SK-N-MC (cell line): Measurements from ENCODE around the gene PALS1.

Experiments
- DNase-seq: peaks from one replicate; pipeline ENCODE4 v3.0.0-alpha.2; 2011; ENCODE audit warnings: low read depth, low spot score
- H3K27ac ChIP-seq: fragments of 200-600 bp; sonication (generic); 2 replicates; pipeline ENCODE4 v1.5.1; 2016; ENCODE audit warnings: mixed run types
- H3K36me3 ChIP-seq: fragments of 200-600 bp; sonication (generic); 2 replicates; pipeline ENCODE4 v1.6.1; 2017; ENCODE audit warnings: antibody characterized with exemption, low read length, mixed read lengths; ENCODE audit not compliant: insufficient read depth
- H3K4me3 ChIP-seq: fragments of 200-600 bp; sonication (generic); 2 replicates; pipeline ENCODE4 v1.5.1; 2016
- H3K9ac ChIP-seq: fragments of 200-600 bp; sonication (generic); 2 replicates; pipeline ENCODE4 v1.8.0; 2017; ENCODE audit warnings: mixed run types, mixed read lengths; ENCODE audit not compliant: insufficient read length
- H3K9me3 ChIP-seq: fragments of 200-600 bp; sonication (generic); 2 replicates; pipeline ENCODE4 v1.6.1; 2017; ENCODE audit warnings: low read depth, mild to moderate bottlenecking, antibody characterized with exemption, low read length, moderate library complexity, mixed read lengths
- EZH2 ChIP-seq: fragments of 200-600 bp; sonication (generic); IDR thresholded peaks from one replicate; pipeline ENCODE4 v1.6.1; 2017; ENCODE audit warnings: antibody characterized with exemption
- FOXP2 ChIP-seq: optimal IDR thresholded peaks from 2 replicates; pipeline ENCODE3; 2011; ENCODE audit warnings: mild to moderate bottlenecking, moderate library complexity; ENCODE audit not compliant: insufficient read depth; ENCODE audit errors: extremely low read length, control extremely low read depth
- POLR2AphosphoS5 ChIP-seq: IDR thresholded peaks from 2 replicates; pipeline ENCODE4 v1.6.1; 2012; ENCODE audit warnings: mild to moderate bottlenecking, low read depth, low read length, borderline replicate concordance

PALS1 gene

GRCh38 chr14:67221982-67222328 lies 19.3 kb upstream of the PALS1 start:
- no peak overlapping the region for H3K4me3 ChIP-seq
- DNase-seq, result no peak
- no peaks in the 10 kb centered on the region for H3K36me3 ChIP-seq
- TF ChIP-seq FOXP2 (no peak), EZH2 (no peak), POLR2AphosphoS5 (no peak)
- no peak overlapping the region for H3K9ac ChIP-seq
- no peak overlapping the region for H3K27ac ChIP-seq
- H3K9me3 ChIP-seq, result no peaks in the 10 kb centered on the region

- DNase-seq, result no peak
- Histone ChIP-seq H3K9me3 (no peaks in the 10 kb centered on the region), H3K9ac (no peak overlapping the region), H3K36me3 (no peaks in the 10 kb centered on the region), H3K27ac (no peak overlapping the region), H3K4me3 (no peak overlapping the region)
- TF ChIP-seq EZH2 (no peak), POLR2AphosphoS5 (no peak), FOXP2 (no peak)
Observed at GRCh38 chr14:67225523-67225922, 15.7 kb upstream of the PALS1 start.

- H3K9ac ChIP-seq, result no peak overlapping the region
- H3K4me3 ChIP-seq, result no peak overlapping the region
- no peak overlapping the region for H3K27ac ChIP-seq
- H3K36me3 ChIP-seq, result no peaks in the 10 kb centered on the region
- no peak for TF ChIP-seq EZH2
- TF ChIP-seq POLR2AphosphoS5, result no peak
- no peak for TF ChIP-seq FOXP2
- no peaks in the 10 kb centered on the region for H3K9me3 ChIP-seq
- no peak for DNase-seq
Observed at GRCh38 chr14:67228325-67228984, 12.8 kb upstream of the PALS1 start.

GRCh38 chr14:67232066-67232465 lies 9.2 kb upstream of the PALS1 start:
- DNase-seq, result no peak
- Histone ChIP-seq H3K27ac (no peak overlapping the region), H3K9ac (no peak overlapping the region), H3K9me3 (no peaks in the 10 kb centered on the region), H3K36me3 (no peaks in the 10 kb centered on the region), H3K4me3 (no peak overlapping the region)
- no peak for TF ChIP-seq POLR2AphosphoS5
- no peak for TF ChIP-seq EZH2
- no peak for TF ChIP-seq FOXP2

DNA sequence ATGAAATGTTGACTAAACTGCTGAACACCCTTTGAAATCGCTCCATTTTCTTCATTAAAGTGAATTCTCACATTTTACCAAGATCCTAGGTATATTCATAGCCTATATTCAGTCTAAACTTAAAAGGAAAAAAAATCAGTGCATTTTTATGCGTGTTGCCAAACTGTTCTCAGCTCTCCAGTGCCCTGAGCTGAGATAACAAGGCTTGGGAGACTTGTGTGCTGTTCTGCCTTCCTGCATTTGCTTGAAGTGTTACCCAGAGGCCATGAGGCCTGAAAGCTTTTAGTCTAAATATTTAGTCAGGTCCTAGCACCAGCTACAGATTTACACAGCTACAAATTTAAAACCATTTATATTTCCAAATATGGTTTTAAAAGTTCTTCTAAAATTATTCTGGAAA lies 8.6 kb upstream of the PALS1 start:
- H3K27ac ChIP-seq, result no peak overlapping the region
- H3K36me3 ChIP-seq, result no peaks in the 10 kb centered on the region
- no peak overlapping the region for H3K4me3 ChIP-seq
- no peak for DNase-seq
- no peaks in the 10 kb centered on the region for H3K9me3 ChIP-seq
- TF ChIP-seq POLR2AphosphoS5 (no peak), FOXP2 (no peak), EZH2 (no peak)
- no peak overlapping the region for H3K9ac ChIP-seq

GRCh38 chr14:67237591-67237990 lies 3.6 kb upstream of the PALS1 start:
- no peak for DNase-seq
- H3K27ac ChIP-seq, result no peak overlapping the region
- no peaks in the 10 kb centered on the region for H3K9me3 ChIP-seq
- no peak overlapping the region for H3K9ac ChIP-seq
- TF ChIP-seq POLR2AphosphoS5 (no peak), FOXP2 (no peak), EZH2 (no peak)
- no peaks in the 10 kb centered on the region for H3K36me3 ChIP-seq
- H3K4me3 ChIP-seq, result no peak overlapping the region

DNA sequence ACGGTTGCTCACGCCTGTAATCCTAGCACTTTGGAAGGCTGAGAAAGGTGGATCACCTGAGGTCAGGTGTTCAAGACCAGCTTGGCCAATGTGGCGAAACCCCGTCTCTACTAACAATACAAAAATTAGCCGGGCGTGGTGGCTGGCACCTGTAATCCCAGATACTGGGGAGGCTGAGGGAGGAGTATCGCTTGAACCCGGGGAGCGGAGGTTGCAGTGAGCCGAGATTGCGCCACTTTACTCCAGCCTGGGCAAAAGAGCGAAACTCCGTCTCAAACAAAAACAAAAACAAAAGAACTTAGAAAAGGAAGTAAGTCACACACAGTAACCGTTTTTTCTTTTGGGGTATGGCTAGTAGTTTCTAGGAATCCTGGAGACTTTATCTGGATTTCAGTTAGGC lies 1.7 kb upstream of the PALS1 start:
- DNase-seq, result no peak
- Histone ChIP-seq H3K9me3 (no peaks in the 10 kb centered on the region), H3K4me3 (no peak overlapping the region), H3K27ac (no peak overlapping the region), H3K36me3 (peaks cover 8% of the 10 kb centered on the region), H3K9ac (no peak overlapping the region)
- TF ChIP-seq EZH2 (no peak), POLR2AphosphoS5 (no peak), FOXP2 (no peak)

GRCh38 chr14:67240168-67240932 lies 885 bp upstream of the PALS1 start:
- H3K27ac ChIP-seq, result no peak overlapping the region
- H3K9me3 ChIP-seq, result no peaks in the 10 kb centered on the region
- TF ChIP-seq POLR2AphosphoS5, result no peak
- TF ChIP-seq EZH2, result no peak
- TF ChIP-seq FOXP2, result no peak
- H3K9ac ChIP-seq, result peak overlapping the region; percentile 75
- H3K4me3 ChIP-seq, result peak overlapping the region; percentile 89
- H3K36me3 ChIP-seq, result peaks cover 14% of the 10 kb centered on the region
- no peak for DNase-seq

- peak; percentile 59 for DNase-seq
Observed at GRCh38 chr14:67240978-67241410, 241 bp upstream of the PALS1 start.

More at GRCh38 chr14:67240978-67241410, 241 bp upstream of the PALS1 start:
- H3K9ac ChIP-seq, result peak overlapping the region; percentile 86
- H3K9me3 ChIP-seq, result no peaks in the 10 kb centered on the region
- H3K27ac ChIP-seq, result peak overlapping the region; percentile 92; the same call in 1 of the 2 replicates
- no peak for TF ChIP-seq EZH2
- TF ChIP-seq POLR2AphosphoS5, result peak; percentile 71
- peak; percentile 45 for TF ChIP-seq FOXP2
- H3K36me3 ChIP-seq, result peaks cover 16% of the 10 kb centered on the region
- H3K4me3 ChIP-seq, result peak overlapping the region; percentile 89
